Pancreas (tissue), 10 donors: Measurements from ENCODE around the gene DGLUCY. TPM values are rescaled to one million over a fixed set of nuclear protein-coding genes. Genes with fewer than 3 reads are reported as not detected.
"Not testable (repeated sequence)": the region's sequence is repeated elsewhere in the genome, so short reads cannot be mapped to it uniquely, and the experiment has no call there.

Experiments
- ATAC-seq, 4 donors: fragments of 200-7000 bp; cut with Tn5 transposase; one replicate each; pipeline versions ENCODE4 v1.8.0 to v1.9.1; 2020; ENCODE audit warnings: mild to moderate bottlenecking in 4 of 4, moderate library complexity in 4 of 4
- DNase-seq, 6 donors: peaks; one replicate each; pipeline ENCODE4 v3.0.0-alpha.2; 2020
- FAIRE-seq: peaks from 2 replicates; lab custom pipeline; 2012; peaks lifted over from hg19 to GRCh38; lab: Jason Lieb, UNC
- H3K27ac ChIP-seq, 4 donors: fragments of 200-600 bp; sonication (generic); 1 replicate in 3 of 4; 2 replicates in 1 of 4; pipeline versions ENCODE4 v1.5.0 to v1.8.0; 2020
- H3K27me3 ChIP-seq, 4 donors: fragments of 200-600 bp; one replicate each; pipeline ENCODE4 v1.8.0; 2021
- H3K36me3 ChIP-seq, 3 donors: fragments of 200-600 bp; sonication (generic) in 1 of 3; one replicate each; pipeline versions ENCODE4 v1.5.0 to v1.8.0; 2020 to 2021
- H3K4me1 ChIP-seq, 3 donors: fragments of 200-600 bp; one replicate each; pipeline ENCODE4 v1.8.0; 2021
- H3K4me3 ChIP-seq, 4 donors: fragments of 200-600 bp; sonication (generic) in 2 of 4; one replicate each; pipeline versions ENCODE4 v1.5.0 to v1.8.0; 2020 to 2021
- H3K9me3 ChIP-seq, 4 donors: fragments of 200-600 bp; one replicate each; pipeline ENCODE4 v1.8.0; 2021
- CTCF ChIP-seq, 4 donors: fragments of 200-600 bp; sonication (generic) in 3 of 4; IDR thresholded peaks; one replicate each; pipeline versions ENCODE4 v1.5.0 to v1.8.0; 2021; ENCODE audit warnings: antibody characterized with exemption in 4 of 4
- WGBS, 2 donors: extraction: QIAGEN DNeasy Blood & Tissue Kit; methylation state at CpG; one replicate each; pipeline ENCODE4 v1.1.7; 2013; 5-methylcytosine and 5-hydroxymethylcytosine counted together
- intact Hi-C, 3 donors: fragments of 100-400 bp; cut with DNase I; formaldehyde crosslinking; loops; one replicate each; pipeline versions ENCODE4 v1.11.1 to v1.14.2; 2022
- polyA plus RNA-seq, 2 donors: library from polyadenylated mRNA; stranded (reverse); fragments of 200-250 nt; gene quantifications; one replicate each; pipeline ENCODE4 v1.2.3, GENCODE V29; 2013
- total RNA-seq, 6 donors: library from RNA; stranded (reverse); fragmentation: NEBNext Ultra II Directional in 4 of 6; extraction: Animal tissue kit (Norgen Biotek cat#: 25700) in 4 of 6; gene quantifications; one replicate each; pipeline versions ENCODE4 v1.2.1 to v1.2.4, GENCODE V29; 2021 to 2023
- donor health status: healthy with polysubstance abuse.
- donor health status: DM: no; HTN: no; CAD: no; lungs with moderate emphysema.
- donor health status: DM: no; HTN: no; CAD: no.
- donor health status: control.
- donor health status: control.
- donor health status: Bipolar disorder and iron deficiency.
- donor health status: DM: yes; HTN: yes; CAD: no.
- donor health status: DM: no; HTN: no; CAD: no.
- donor health status: DM: no; HTN: no; CAD: no.
- donor health status: DM: yes; HTN: yes; CAD: no.

Gene DGLUCY
- total and polyA plus RNA-seq, 8 donors, result 11.9 to 43.4 (median 23.1) TPM

- FAIRE-seq, result no peak
- Histone ChIP-seq H3K27me3 (no peaks in the 10 kb centered on the region), H3K27ac (no peak overlapping the region), H3K4me3 (no peak overlapping the region), H3K4me1 (no peaks in the 10 kb centered on the region), H3K9me3 (no peaks in the 10 kb centered on the region), H3K36me3 (peaks cover 0 to 30% (median 5%) of the 10 kb centered on the region in 3 donors)
- DNase-seq, result no peak
- intact Hi-C loops, result no loop called here
- no peak for TF ChIP-seq CTCF (IDR thresholded peaks at IDR 0.05)
- ATAC-seq, result no peak
- 86 to 88% methylated on average over 10 of the region's 10 CpGs for WGBS, 2 donors
Measured at GRCh38 chr14:91195881-91196280, 82.0 kb downstream of the DGLUCY start.

GRCh38 chr14:91197631-91198030 lies 83.8 kb downstream of the DGLUCY start:
- Histone ChIP-seq H3K27me3 (no peaks in the 10 kb centered on the region), H3K36me3 (peaks cover 0 to 29% (median 5%) of the 10 kb centered on the region in 3 donors), H3K27ac (no peak overlapping the region), H3K4me3 (no peak overlapping the region), H3K4me1 (no peaks in the 10 kb centered on the region), H3K9me3 (no peaks in the 10 kb centered on the region)
- FAIRE-seq (no peak), ATAC-seq (no peak), DNase-seq (no peak)
- TF ChIP-seq CTCF (IDR thresholded peaks at IDR 0.05), result no peak
- intact Hi-C loops, result no loop called here

GRCh38 chr14:91200802-91201201 lies 86.9 kb downstream of the DGLUCY start:
- peaks cover 0 to 56% (median 5%) of the 10 kb centered on the region in 3 donors for H3K36me3 ChIP-seq
- not testable (repeated sequence) for ATAC-seq

GRCh38 chr14:91202234-91202974 lies 88.5 kb downstream of the DGLUCY start:
- H3K27ac ChIP-seq, result no peak overlapping the region
- 86 to 92% methylated on average over 15 of the region's 15 CpGs for WGBS, 2 donors
- TF ChIP-seq CTCF (IDR thresholded peaks at IDR 0.05), result no peak
- DNase-seq (no peak), FAIRE-seq (no peak), ATAC-seq (peak in 2 of 4 donors; percentile 16 to 35)
- H3K36me3 ChIP-seq, result peaks cover 0 to 47% (median 5%) of the 10 kb centered on the region in 3 donors
- H3K4me1 ChIP-seq, result no peaks in the 10 kb centered on the region
- H3K27me3 ChIP-seq, result no peaks in the 10 kb centered on the region
- H3K9me3 ChIP-seq, result no peaks in the 10 kb centered on the region
- intact Hi-C loops, result no loop called here
- H3K4me3 ChIP-seq, result no peak overlapping the region

More at GRCh38 chr14:91200802-91201201, 86.9 kb downstream of the DGLUCY start:
- H3K4me1 ChIP-seq, DNase-seq, H3K27ac ChIP-seq, H3K4me3 ChIP-seq, H3K9me3 ChIP-seq, intact Hi-C loops, H3K27me3 ChIP-seq, FAIRE-seq: not testable (repeated sequence)
- 97 to 99% methylated on average over 6 of the region's 6 CpGs for WGBS, 2 donors

GRCh38 chr14:91204657-91205056 lies 90.8 kb downstream of the DGLUCY start:
- ATAC-seq (no peak), DNase-seq (no peak), FAIRE-seq (no peak)
- Histone ChIP-seq H3K27me3 (no peaks in the 10 kb centered on the region), H3K9me3 (no peaks in the 10 kb centered on the region), H3K36me3 (peaks cover 0 to 55% (median 5%) of the 10 kb centered on the region in 3 donors), H3K4me3 (no peak overlapping the region), H3K4me1 (no peaks in the 10 kb centered on the region), H3K27ac (no peak overlapping the region)
- intact Hi-C loops, result no loop called here
- TF ChIP-seq CTCF (IDR thresholded peaks at IDR 0.05), result no peak
- 95 to 97% methylated on average over 14 of the region's 14 CpGs for WGBS, 2 donors
